ENCODE measurements around the gene FIBCD1. TPM values are rescaled to one million over a fixed set of nuclear protein-coding genes. Genes with fewer than 3 reads are reported as not detected.

FIBCD1 gene
- polyA plus RNA-seq, 1 of the 3 experiments (the other 2 are of a cell fraction), result 1.3 TPM

- no peak overlapping the region; a peak in 1 of 4 replicates for H3K27ac ChIP-seq (ENCODE audit: low read depth in 2 of 2, low read length in 1 of 2)
- peaks cover 19% of the 10 kb centered on the region for H3F3A ChIP-seq (replicated peaks; ENCODE audit: insufficient read depth)
- ChIA-PET POLR2A (no interaction called here), CTCF (interaction anchor here (0.5 to 10.3 kb wide), 73 partner anchors 8 to 692 kb away, joined by 3 to 177 read pairs (median 5); partner anchors contain the start of genes FIBCD1 and QRFP)
- H3K36me3 ChIP-seq (replicated peaks in 1 of 2; ENCODE audit: control insufficient read depth in 1 of 2, insufficient read depth in 2 of 2, low read length in 1 of 2), result peaks cover 46 to 49% of the 10 kb centered on the region in 2 experiments
- no peak overlapping the region for H2AFZ ChIP-seq (ENCODE audit: low read depth)
- no peaks in the 10 kb centered on the region for H3K27me3 ChIP-seq (ENCODE audit: insufficient read depth)
- H3K4me3 ChIP-seq (ENCODE audit: low read depth in 2 of 2, low read length in 1 of 2), result peak overlapping the region in 1 of 2 experiments; percentile 24; a peak in 1 of 4 replicates
- WGBS (ENCODE audit: low lambda C conversion rate), result 34% methylated on average over 4 of the region's 4 CpGs
- H3K9me2 ChIP-seq, result no peaks in the 10 kb centered on the region
- TF ChIP-seq RFX5 (IDR thresholded peaks at IDR 0.05; ENCODE audit: low read length), result peak; percentile 40; the same call in 1 of the 2 replicates
- TF ChIP-seq POLR2AphosphoS5 (IDR thresholded peaks at IDR 0.05; ENCODE audit: low read depth, low read length), result no peak
- peak; percentile 45 for TF ChIP-seq CHD2 (IDR thresholded peaks at IDR 0.05; ENCODE audit: low read length, partially characterized antibody)
- 0 out of 4 replicates have a peak, but pooled peaks of 1 of the 2 experiments have one; percentile 12 for TF ChIP-seq EP300 (IDR thresholded peaks at IDR 0.05; ENCODE audit: borderline replicate concordance in 1 of 2, low read depth in 1 of 2, low read length in 1 of 2)
- TF ChIP-seq PBX3 (IDR thresholded peaks at IDR 0.05), result 0 out of 2 replicates have a peak, but pooled peaks have one; percentile 8
- 0 out of 2 replicates have a peak, but pooled peaks have one; percentile 16 for TF ChIP-seq RCOR1 (IDR thresholded peaks at IDR 0.05; ENCODE audit: low read length)
- TF ChIP-seq YY1 (IDR thresholded peaks at IDR 0.05; ENCODE audit: low read depth), result 0 out of 2 replicates have a peak, but pooled peaks have one; percentile 39
- peak; percentile 78 for TF ChIP-seq SMC3 (IDR thresholded peaks at IDR 0.05; ENCODE audit: low read depth, low read length)
- peak; percentile 46; the same call in 1 of the 2 replicates for TF ChIP-seq SIN3A (IDR thresholded peaks at IDR 0.05; ENCODE audit: borderline replicate concordance, low read depth, low read length)
- TF ChIP-seq RAD21 (IDR thresholded peaks at IDR 0.05; ENCODE audit: low read length), result peak; percentile 77
- TF ChIP-seq CTCF (IDR thresholded peaks at IDR 0.05), result peak; percentile 99
- no peak for TF ChIP-seq MEF2A (IDR thresholded peaks at IDR 0.05; ENCODE audit: borderline replicate concordance, low read depth)
- TF ChIP-seq TEAD4 (IDR thresholded peaks at IDR 0.05; ENCODE audit: borderline replicate concordance, insufficient read depth), result no peak
- H3K4me2 ChIP-seq, result no peak overlapping the region
- peaks cover 94% of the 10 kb centered on the region for H4K20me1 ChIP-seq (ENCODE audit: insufficient read depth)
- H3K9ac ChIP-seq, result no peak overlapping the region
- peak; percentile 79 for DNase-seq
- no peaks in the 10 kb centered on the region for H3K9me3 ChIP-seq
- peaks cover 0 to 13% of the 10 kb centered on the region in 2 experiments; a peak in 2 of 4 replicates for H3K4me1 ChIP-seq (ENCODE audit: control insufficient read depth in 1 of 2, insufficient read depth in 2 of 2, low read depth in 1 of 2, low read length in 1 of 2)
- H3K79me2 ChIP-seq (ENCODE audit: insufficient read depth), result peaks cover 98% of the 10 kb centered on the region
Measured at GRCh38 chr9:130866474-130866965, 72.5 kb downstream of the FIBCD1 start.

GRCh38 chr9:130865921-130866320, 73.1 kb downstream of the FIBCD1 start:
- peaks cover 0 to 14% of the 10 kb centered on the region in 2 experiments; a peak in 2 of 4 replicates for H3K4me1 ChIP-seq (ENCODE audit: control insufficient read depth in 1 of 2, insufficient read depth in 2 of 2, low read depth in 1 of 2, low read length in 1 of 2)
- peaks cover 98% of the 10 kb centered on the region for H3K79me2 ChIP-seq (ENCODE audit: insufficient read depth)
- H3K27ac ChIP-seq (ENCODE audit: low read depth in 2 of 2, low read length in 1 of 2), result no peak overlapping the region; a peak in 1 of 4 replicates
- 100% methylated on average over 3 of the region's 3 CpGs for whole genome bisulfite sequencing (ENCODE audit: low lambda C conversion rate)
- no peak overlapping the region; a peak in 1 of 4 replicates for H3K4me3 ChIP-seq (ENCODE audit: low read depth in 2 of 2, low read length in 1 of 2)
- no peak overlapping the region for H3K4me2 ChIP-seq
- H2AFZ ChIP-seq (ENCODE audit: low read depth), result no peak overlapping the region
- H3F3A ChIP-seq (replicated peaks; ENCODE audit: insufficient read depth), result peaks cover 25% of the 10 kb centered on the region
- CTCF ChIA-PET, result interaction anchor here (0.6 to 10.3 kb wide), 50 partner anchors 8 to 229 kb away, joined by 3 to 177 read pairs (median 6); partner anchors contain the start of gene EXOSC2
- peaks cover 40 to 43% of the 10 kb centered on the region in 2 experiments for H3K36me3 ChIP-seq (replicated peaks in 1 of 2; ENCODE audit: control insufficient read depth in 1 of 2, insufficient read depth in 2 of 2, low read length in 1 of 2)
- H3K9ac ChIP-seq, result no peak overlapping the region
- H4K20me1 ChIP-seq (ENCODE audit: insufficient read depth), result peaks cover 94% of the 10 kb centered on the region
- POLR2A ChIA-PET, result no interaction called here
- no peak for DNase-seq
- H3K27me3 ChIP-seq (ENCODE audit: insufficient read depth), result no peaks in the 10 kb centered on the region
- no peaks in the 10 kb centered on the region for H3K9me2 ChIP-seq
- no peaks in the 10 kb centered on the region for H3K9me3 ChIP-seq
- TF ChIP-seq JUND (IDR thresholded peaks at IDR 0.05) (no peak), USF2 (IDR thresholded peaks at IDR 0.05; ENCODE audit: borderline replicate concordance, low read depth, low read length) (no peak), NRF1 (IDR thresholded peaks at IDR 0.05; ENCODE audit: low read depth, low read length) (no peak), PBX3 (IDR thresholded peaks at IDR 0.05) (no peak), TEAD4 (IDR thresholded peaks at IDR 0.05; ENCODE audit: borderline replicate concordance, insufficient read depth) (no peak), MEF2A (IDR thresholded peaks at IDR 0.05; ENCODE audit: borderline replicate concordance, low read depth) (no peak), POLR2AphosphoS5 (IDR thresholded peaks at IDR 0.05; ENCODE audit: low read depth, low read length) (no peak), MXI1 (IDR thresholded peaks at IDR 0.05; ENCODE audit: low read depth, low read length) (no peak)
